HL-60 (cell line): ENCODE results near the gene ANKRD2.

Experiments
- DNase-seq, 2 experiments: peaks; one replicate each; pipeline ENCODE4 v3.0.0-alpha.2; 2010 to 2020; ENCODE audit warnings: low read depth in 1 of 2, low spot score in 1 of 2
- H3K27ac ChIP-seq: fragments of 250-450 bp; sonication (Bioruptor Pico); replicated peaks from 2 replicates; pipeline ENCODE4 v1.5.1; 2020; ENCODE audit warnings: mild to moderate bottlenecking, moderate library complexity
- H3K27me3 ChIP-seq: fragments of 250-450 bp; sonication (Bioruptor Pico); 2 replicates; pipeline ENCODE4 v1.5.1; 2021; ENCODE audit warnings: mild to moderate bottlenecking, moderate library complexity; ENCODE audit not compliant: insufficient read depth, poor library complexity, severe bottlenecking
- H3K4me3 ChIP-seq: replicated peaks from 2 replicates; pipeline ENCODE4 v1.5.1; 2011; ENCODE audit warnings: mild to moderate bottlenecking, control low read depth, low read length; ENCODE audit not compliant: insufficient read depth
- GABPA ChIP-seq: IDR thresholded peaks from 2 replicates; pipeline ENCODE4 v1.6.1; 2012; ENCODE audit warnings: low read depth
- POLR2AphosphoS5 ChIP-seq: IDR thresholded peaks from 2 replicates; pipeline ENCODE4 v1.6.1; 2012; ENCODE audit warnings: low read depth
- SPI1 ChIP-seq: IDR thresholded peaks from 2 replicates; pipeline ENCODE4 v1.6.1; 2012; ENCODE audit warnings: low read depth, mild to moderate bottlenecking, borderline replicate concordance
- TF ChIP-seq, protein P1 (sequence below): IDR thresholded peaks from one replicate; pipeline ENCODE4 v1.5.1; 2011; ENCODE audit warnings: low read length, control low read depth, inconsistent platforms; ENCODE audit not compliant: insufficient read depth
- TF ChIP-seq, protein P2 (sequence below): IDR thresholded peaks from 2 replicates; pipeline ENCODE4 v1.6.1; 2012; ENCODE audit warnings: low read depth; ENCODE audit not compliant: insufficient replicate concordance

Gene ANKRD2

DNA sequence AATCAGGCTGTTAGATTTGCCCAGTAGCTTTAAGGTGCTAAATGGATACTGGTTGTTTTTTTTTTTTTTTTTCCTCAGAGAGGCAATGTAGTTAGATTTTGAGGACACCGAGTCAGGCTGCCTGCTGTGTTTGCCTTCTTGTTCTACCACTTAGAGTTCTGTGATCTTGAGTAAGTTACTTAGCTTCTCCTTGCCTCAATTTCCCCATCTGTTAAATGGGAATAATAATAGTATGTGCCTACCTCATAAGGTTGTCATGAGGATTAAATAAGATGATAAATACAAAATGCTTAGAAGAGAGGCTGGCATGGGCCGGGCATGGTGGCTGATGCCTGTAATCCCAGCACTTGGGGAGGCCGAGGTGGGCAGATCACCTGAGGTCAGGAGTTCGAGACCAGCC, 46.2 kb downstream of the ANKRD2 start:
- no peak for TF ChIP-seq SPI1
- TF ChIP-seq, protein P1, sequence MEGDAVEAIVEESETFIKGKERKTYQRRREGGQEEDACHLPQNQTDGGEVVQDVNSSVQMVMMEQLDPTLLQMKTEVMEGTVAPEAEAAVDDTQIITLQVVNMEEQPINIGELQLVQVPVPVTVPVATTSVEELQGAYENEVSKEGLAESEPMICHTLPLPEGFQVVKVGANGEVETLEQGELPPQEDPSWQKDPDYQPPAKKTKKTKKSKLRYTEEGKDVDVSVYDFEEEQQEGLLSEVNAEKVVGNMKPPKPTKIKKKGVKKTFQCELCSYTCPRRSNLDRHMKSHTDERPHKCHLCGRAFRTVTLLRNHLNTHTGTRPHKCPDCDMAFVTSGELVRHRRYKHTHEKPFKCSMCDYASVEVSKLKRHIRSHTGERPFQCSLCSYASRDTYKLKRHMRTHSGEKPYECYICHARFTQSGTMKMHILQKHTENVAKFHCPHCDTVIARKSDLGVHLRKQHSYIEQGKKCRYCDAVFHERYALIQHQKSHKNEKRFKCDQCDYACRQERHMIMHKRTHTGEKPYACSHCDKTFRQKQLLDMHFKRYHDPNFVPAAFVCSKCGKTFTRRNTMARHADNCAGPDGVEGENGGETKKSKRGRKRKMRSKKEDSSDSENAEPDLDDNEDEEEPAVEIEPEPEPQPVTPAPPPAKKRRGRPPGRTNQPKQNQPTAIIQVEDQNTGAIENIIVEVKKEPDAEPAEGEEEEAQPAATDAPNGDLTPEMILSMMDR: no peak
- no peaks in the 10 kb centered on the region for H3K27me3 ChIP-seq
- H3K27ac ChIP-seq: no peak overlapping the region
- H3K4me3 ChIP-seq: no peak overlapping the region
- DNase-seq: no peak

GRCh38 chr10:97623277-97623676, 50.7 kb downstream of the ANKRD2 start:
- DNase-seq: no peak
- Histone ChIP-seq H3K27ac (no peak overlapping the region), H3K27me3 (no peaks in the 10 kb centered on the region), H3K4me3 (no peak overlapping the region)
- TF ChIP-seq POLR2AphosphoS5 (no peak), SPI1 (no peak), GABPA (no peak)
- TF ChIP-seq, protein P2, sequence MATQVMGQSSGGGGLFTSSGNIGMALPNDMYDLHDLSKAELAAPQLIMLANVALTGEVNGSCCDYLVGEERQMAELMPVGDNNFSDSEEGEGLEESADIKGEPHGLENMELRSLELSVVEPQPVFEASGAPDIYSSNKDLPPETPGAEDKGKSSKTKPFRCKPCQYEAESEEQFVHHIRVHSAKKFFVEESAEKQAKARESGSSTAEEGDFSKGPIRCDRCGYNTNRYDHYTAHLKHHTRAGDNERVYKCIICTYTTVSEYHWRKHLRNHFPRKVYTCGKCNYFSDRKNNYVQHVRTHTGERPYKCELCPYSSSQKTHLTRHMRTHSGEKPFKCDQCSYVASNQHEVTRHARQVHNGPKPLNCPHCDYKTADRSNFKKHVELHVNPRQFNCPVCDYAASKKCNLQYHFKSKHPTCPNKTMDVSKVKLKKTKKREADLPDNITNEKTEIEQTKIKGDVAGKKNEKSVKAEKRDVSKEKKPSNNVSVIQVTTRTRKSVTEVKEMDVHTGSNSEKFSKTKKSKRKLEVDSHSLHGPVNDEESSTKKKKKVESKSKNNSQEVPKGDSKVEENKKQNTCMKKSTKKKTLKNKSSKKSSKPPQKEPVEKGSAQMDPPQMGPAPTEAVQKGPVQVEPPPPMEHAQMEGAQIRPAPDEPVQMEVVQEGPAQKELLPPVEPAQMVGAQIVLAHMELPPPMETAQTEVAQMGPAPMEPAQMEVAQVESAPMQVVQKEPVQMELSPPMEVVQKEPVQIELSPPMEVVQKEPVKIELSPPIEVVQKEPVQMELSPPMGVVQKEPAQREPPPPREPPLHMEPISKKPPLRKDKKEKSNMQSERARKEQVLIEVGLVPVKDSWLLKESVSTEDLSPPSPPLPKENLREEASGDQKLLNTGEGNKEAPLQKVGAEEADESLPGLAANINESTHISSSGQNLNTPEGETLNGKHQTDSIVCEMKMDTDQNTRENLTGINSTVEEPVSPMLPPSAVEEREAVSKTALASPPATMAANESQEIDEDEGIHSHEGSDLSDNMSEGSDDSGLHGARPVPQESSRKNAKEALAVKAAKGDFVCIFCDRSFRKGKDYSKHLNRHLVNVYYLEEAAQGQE: no peak
- TF ChIP-seq, protein P1: no peak

- no peak for TF ChIP-seq GABPA
- TF ChIP-seq SPI1: no peak
- TF ChIP-seq, protein P1: no peak
- TF ChIP-seq, protein P2: no peak
- no peak for TF ChIP-seq POLR2AphosphoS5
- Histone ChIP-seq H3K27ac (no peak overlapping the region), H3K27me3 (no peaks in the 10 kb centered on the region), H3K4me3 (no peak overlapping the region)
- no peak for DNase-seq
Observed at GRCh38 chr10:97627731-97628130, 55.2 kb downstream of the ANKRD2 start.

- no peak overlapping the region for H3K27ac ChIP-seq
- H3K27me3 ChIP-seq: peaks cover 3% of the 10 kb centered on the region
- TF ChIP-seq GABPA: no peak
- TF ChIP-seq, protein P1: no peak
- TF ChIP-seq, protein P2: no peak
- TF ChIP-seq SPI1: no peak
- no peak for TF ChIP-seq POLR2AphosphoS5
- DNase-seq: no peak
- H3K4me3 ChIP-seq: no peak overlapping the region
Observed at GRCh38 chr10:97628228-97628627, 55.6 kb downstream of the ANKRD2 start.
